H1 (cell line): ENCODE data around the gene SPDYE2B. TPM values are rescaled to one million over a fixed set of nuclear protein-coding genes. Genes with fewer than 3 reads are reported as not detected.
"Not testable (repeated sequence)": the region's sequence is repeated elsewhere in the genome, so short reads cannot be mapped to it uniquely, and the experiment has no call there.

ENCODE experiments used
- CTCF ChIA-PET: fragments of 300-600 bp; sonication (Branson Sonifier 250); formaldehyde crosslinking; loops from one replicate; lab custom pipeline; 2021; ENCODE audit not compliant: partially characterized antibody; lab: Charles Lee
- POLR2A ChIA-PET: fragments of 300-600 bp; sonication (Branson Sonifier 250); formaldehyde crosslinking; loops from one replicate; lab custom pipeline; 2021; ENCODE audit warnings: inconsistent platforms; ENCODE audit not compliant: partially characterized antibody; lab: Charles Lee
- DNase-seq, 2 experiments: peaks; one replicate each; pipeline versions ENCODE4 v3.0.0 to v3.0.0-alpha.2; 2010 to 2022; ENCODE audit warnings: low spot score in 2 of 2, low read depth in 1 of 2, mixed read lengths in 1 of 2
- FAIRE-seq: peaks from 2 replicates; lab custom pipeline; 2011; peaks lifted over from hg19 to GRCh38; lab: Jason Lieb, UNC
- H2AFZ ChIP-seq: 2 replicates; pipeline ENCODE4 v1.8.1; 2012; ENCODE audit warnings: low read length, inconsistent platforms
- H2AK5ac ChIP-seq: 2 replicates; pipeline ENCODE4 v1.6.1; 2013; ENCODE audit warnings: low read depth, low read length
- H2BK120ac ChIP-seq: replicated peaks from 2 replicates; pipeline ENCODE3; 2013; ENCODE audit warnings: low read depth, low read length, inconsistent platforms
- H2BK12ac ChIP-seq: 2 replicates; pipeline ENCODE4 v1.6.1; 2013; ENCODE audit warnings: low read depth, low read length
- H2BK15ac ChIP-seq: 2 replicates; pipeline ENCODE4 v1.6.1; 2013; ENCODE audit warnings: low read length
- H2BK20ac ChIP-seq: 2 replicates; pipeline ENCODE4 v1.6.1; 2013; ENCODE audit warnings: low read length
- H2BK5ac ChIP-seq: 2 replicates; pipeline ENCODE4 v1.6.1; 2013; ENCODE audit warnings: low read depth, low read length
- H3K14ac ChIP-seq: 2 replicates; pipeline ENCODE4 v1.6.1; 2013; ENCODE audit warnings: inconsistent platforms; ENCODE audit not compliant: insufficient read length
- H3K18ac ChIP-seq: 2 replicates; pipeline ENCODE4 v1.6.1; 2013; ENCODE audit warnings: low read length; ENCODE audit errors: extremely low read depth
- H3K23ac ChIP-seq: 2 replicates; pipeline ENCODE4 v1.6.1; 2013; ENCODE audit warnings: inconsistent platforms; ENCODE audit not compliant: insufficient read length
- H3K23me2 ChIP-seq: 2 replicates; pipeline ENCODE4 v1.6.1; 2013; ENCODE audit warnings: low read depth, low read length
- H3K27ac ChIP-seq: 2 replicates; pipeline ENCODE4 v1.6.1; 2011; ENCODE audit warnings: low read depth, low read length, inconsistent platforms
- H3K27me3 ChIP-seq, 4 experiments: replicated peaks in 1 of 4; 1 replicate in 1 of 4; 2 replicates in 3 of 4; pipeline versions ENCODE4 v1.6.1 to v1.8.1; 2011 to 2013; ENCODE audit warnings: low read length in 3 of 4, mild to moderate bottlenecking in 3 of 4, inconsistent platforms in 2 of 4, mixed read lengths in 2 of 4, moderate library complexity in 1 of 4; ENCODE audit not compliant: control insufficient read depth in 3 of 4, insufficient read depth in 3 of 4; ENCODE audit errors: extremely low read depth in 1 of 4
- H3K36me3 ChIP-seq, 4 experiments: 2 replicates each; pipeline versions ENCODE4 v1.6.1 to v1.8.1; 2011 to 2013; ENCODE audit warnings: mild to moderate bottlenecking in 4 of 4, low read length in 3 of 4, moderate library complexity in 2 of 4, control low read depth in 1 of 4, inconsistent platforms in 1 of 4; ENCODE audit not compliant: insufficient read depth in 4 of 4, control insufficient read depth in 2 of 4
- H3K4ac ChIP-seq: replicated peaks from 2 replicates; pipeline ENCODE3; 2013; ENCODE audit warnings: low read length, low read depth, mixed read lengths, inconsistent platforms; ENCODE audit not compliant: insufficient read length
- H3K4me1 ChIP-seq, 4 experiments: replicated peaks in 1 of 4; 1 replicate in 1 of 4; 2 replicates in 3 of 4; pipeline versions ENCODE4 v1.6.1 to v1.8.1; 2011 to 2013; ENCODE audit warnings: low read length in 3 of 4, inconsistent platforms in 2 of 4, mixed read lengths in 1 of 4; ENCODE audit not compliant: insufficient read depth in 4 of 4, control insufficient read depth in 3 of 4
- H3K4me2 ChIP-seq, 2 experiments: 2 replicates each; pipeline versions ENCODE4 v1.6.1 to v1.8.1; 2011 to 2013; ENCODE audit warnings: low read depth in 2 of 2, low read length in 2 of 2, control low read depth in 1 of 2, inconsistent platforms in 1 of 2, mild to moderate bottlenecking in 1 of 2; ENCODE audit not compliant: insufficient read depth in 1 of 2
- H3K4me3 ChIP-seq, 4 experiments: fragments of 200-600, 300-600 bp in 1 of 4; sonication (generic), shearing (Covaris generic), sonication (Bioruptor Twin) in 1 of 4; 2 replicates each; pipeline versions ENCODE4 v1.5.1 to v1.8.1; 2011 to 2016; ENCODE audit warnings: low read length in 4 of 4, low read depth in 3 of 4, control low read depth in 2 of 4, inconsistent platforms in 2 of 4, mild to moderate bottlenecking in 2 of 4, mixed read lengths in 1 of 4, moderate library complexity in 1 of 4; ENCODE audit not compliant: insufficient read depth in 2 of 4; ENCODE audit errors: extremely low read depth in 1 of 4
- H3K56ac ChIP-seq: replicated peaks from 2 replicates; pipeline ENCODE3; 2013; ENCODE audit warnings: low read depth, mild to moderate bottlenecking, mixed read lengths, low read length, inconsistent platforms; ENCODE audit not compliant: insufficient read length
- H3K79me1 ChIP-seq: 2 replicates; pipeline ENCODE4 v1.6.1; 2013; ENCODE audit warnings: low read depth, low read length, control low read depth
- H3K79me2 ChIP-seq, 2 experiments: 2 replicates each; pipeline versions ENCODE4 v1.6.1 to v1.8.1; 2012 to 2013; ENCODE audit warnings: low read length in 2 of 2, mild to moderate bottlenecking in 2 of 2, inconsistent platforms in 1 of 2; ENCODE audit not compliant: insufficient read depth in 2 of 2, control insufficient read depth in 1 of 2
- H3K9ac ChIP-seq, 4 experiments: replicated peaks in 1 of 4; 1 replicate in 1 of 4; 2 replicates in 3 of 4; pipeline versions ENCODE4 v1.6.1 to v1.8.1; 2011 to 2013; ENCODE audit warnings: low read depth in 3 of 4, low read length in 3 of 4, control low read depth in 2 of 4, mild to moderate bottlenecking in 2 of 4, moderate library complexity in 2 of 4, inconsistent platforms in 1 of 4; ENCODE audit errors: extremely low read depth in 1 of 4
- H3K9me3 ChIP-seq, 2 experiments: 2 replicates each; pipeline versions ENCODE4 v1.6.1 to v1.8.1; 2012 to 2013; ENCODE audit warnings: mild to moderate bottlenecking in 2 of 2, moderate library complexity in 2 of 2, control low read depth in 1 of 2, inconsistent platforms in 1 of 2, low read depth in 1 of 2, low read length in 1 of 2, mixed read lengths in 1 of 2; ENCODE audit not compliant: insufficient read depth in 2 of 2
- H4K20me1 ChIP-seq, 2 experiments: replicated peaks in 1 of 2; 2 replicates each; pipeline versions ENCODE3 to v1.8.1; 2011 to 2013; ENCODE audit warnings: inconsistent platforms in 2 of 2, low read length in 2 of 2, mild to moderate bottlenecking in 1 of 2; ENCODE audit not compliant: insufficient read depth in 2 of 2, control insufficient read depth in 1 of 2
- H4K5ac ChIP-seq: 2 replicates; pipeline ENCODE4 v1.6.1; 2013; ENCODE audit warnings: low read length, low read depth, mixed read lengths, inconsistent platforms; ENCODE audit not compliant: insufficient read length
- H4K8ac ChIP-seq: 2 replicates; pipeline ENCODE4 v1.8.0; 2013; ENCODE audit warnings: mild to moderate bottlenecking, moderate library complexity, low read length, inconsistent platforms; ENCODE audit not compliant: insufficient read depth; ENCODE audit errors: extremely low read depth
- H4K91ac ChIP-seq: replicated peaks from 2 replicates; pipeline ENCODE3; 2013; ENCODE audit warnings: low read length, mixed read lengths, inconsistent platforms; ENCODE audit not compliant: insufficient read length
- WGBS, 2 experiments: shearing (Covaris generic) in 1 of 2; methylation state at CpG; one replicate each; pipeline versions ENCODE4 v1.1.6 to v1.1.7; 2013 to 2015; ENCODE audit warnings: low lambda C conversion rate in 2 of 2, mixed read lengths in 2 of 2, inconsistent platforms in 1 of 2, low coverage in 1 of 2, missing lambda C conversion rate in 1 of 2; ENCODE audit not compliant: insufficient replicate concordance in 2 of 2, insufficient coverage in 1 of 2, insufficient read length in 1 of 2; ENCODE audit errors: extremely low coverage in 1 of 2, missing lambda C conversion rate in 1 of 2; 5-methylcytosine and 5-hydroxymethylcytosine counted together
- polyA plus RNA-seq, 7 experiments: library from polyadenylated mRNA; depleted of rRNA in 3 of 7; stranded (reverse) in 5 of 7; unstranded in 2 of 7; fragments of >200 nt in 5 of 7; fragments of 200-250 nt in 2 of 7; gene quantifications; 1 replicate in 5 of 7; 2 replicates in 1 of 7; 4 replicates in 1 of 7; pipeline versions ENCODE4 v1.2.1 to v1.2.3, GENCODE V29; 2011 to 2013; ENCODE audit warnings: missing spikeins in 2 of 7, mixed read lengths in 2 of 7
- total RNA-seq: library from RNA; stranded (reverse); fragmentation: NEBNext Ultra II Directional; extraction: Animal tissue kit (Norgen Biotek cat#: 25700); gene quantifications from 2 replicates; pipeline ENCODE4 v1.2.1, GENCODE V29; 2021

SPDYE2B gene
- total and polyA plus RNA-seq, 2 of the 8 experiments (the other 6 are each of a cell fraction or from before 2014, with no cell fraction given), result not detected

DNA sequence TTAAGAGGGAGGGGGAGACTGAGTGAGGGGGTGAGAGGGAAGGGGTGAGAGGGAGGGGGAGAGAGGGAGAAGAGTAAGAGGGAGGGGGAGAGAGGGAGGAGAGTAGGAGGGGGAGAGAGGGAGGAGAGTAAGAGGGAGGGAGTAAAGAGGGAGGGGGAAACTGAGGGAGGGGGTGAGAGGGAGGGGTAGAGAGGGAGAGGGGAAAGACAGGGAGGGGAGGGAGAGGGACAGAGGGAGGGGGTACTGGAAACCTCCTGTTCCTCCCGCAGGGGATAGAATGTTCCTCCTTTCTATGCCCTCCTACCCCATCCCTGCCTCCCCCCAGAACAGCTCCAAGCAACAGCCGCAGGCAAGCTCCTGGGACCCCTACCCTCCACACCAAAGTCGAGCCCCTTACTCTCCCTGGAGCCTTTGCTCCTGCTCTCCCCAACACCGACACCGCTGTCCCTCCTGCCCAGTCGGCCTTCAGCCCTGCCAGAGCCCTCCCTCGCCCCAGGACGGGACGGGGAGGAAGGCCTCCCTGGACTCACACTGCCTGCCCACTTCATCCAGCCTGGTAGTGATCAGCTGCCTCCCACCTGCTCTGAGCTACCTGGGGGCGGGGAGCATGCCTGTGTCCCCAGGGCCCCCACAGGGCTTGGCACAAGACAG is 38.3 kb upstream of the SPDYE2B start:
- not testable (repeated sequence) for FAIRE-seq

More for the DNA sequence above, 38.3 kb upstream of the SPDYE2B start:
- H2BK12ac ChIP-seq, H3K9ac ChIP-seq, H3K27me3 ChIP-seq, H4K20me1 ChIP-seq, H3K4me1 ChIP-seq, H3K4ac ChIP-seq, H3K9me3 ChIP-seq, H3K79me1 ChIP-seq, H2BK20ac ChIP-seq, H3K56ac ChIP-seq, H2AFZ ChIP-seq, CTCF ChIA-PET, H3K23ac ChIP-seq, H2AK5ac ChIP-seq, H3K14ac ChIP-seq, POLR2A ChIA-PET, H2BK120ac ChIP-seq, H3K23me2 ChIP-seq, H3K4me3 ChIP-seq, H2BK15ac ChIP-seq, H3K27ac ChIP-seq, H3K79me2 ChIP-seq, H3K4me2 ChIP-seq, H3K36me3 ChIP-seq: not testable (repeated sequence)
- H2BK5ac ChIP-seq, result peak overlapping the region; percentile 66; the same call in 1 of the 2 replicates
- peak in 1 of 2 experiments; percentile 47 for DNase-seq
- H3K18ac ChIP-seq, result peak overlapping the region; percentile 68
- WGBS, 2 experiments, result 66% methylated on average over 7 of the region's 10 CpGs; no CpG with 5 or more reads in 1 of the 2 experiments
- H4K8ac ChIP-seq, result peak overlapping the region; percentile 85
- H4K5ac ChIP-seq, result peak overlapping the region; percentile 88
- peak overlapping the region; percentile 89 for H4K91ac ChIP-seq
